BLaER1 (cell line): Measurements from ENCODE around the gene LEP.

ENCODE experiments used
- H3K27ac ChIP-seq: shearing (Covaris generic); formaldehyde crosslinking; 2 replicates; pipeline ENCODE4 v1.8.1; 2022
- H3K27me3 ChIP-seq: shearing (Covaris generic); formaldehyde crosslinking; 2 replicates; pipeline ENCODE4 v1.8.1; 2022
- H3K36me3 ChIP-seq: shearing (Covaris generic); formaldehyde crosslinking; 2 replicates; pipeline ENCODE4 v1.8.1; 2022
- H3K4me1 ChIP-seq: shearing (Covaris generic); formaldehyde crosslinking; 2 replicates; pipeline ENCODE4 v1.8.1; 2022
- H3K4me2 ChIP-seq: shearing (Covaris generic); formaldehyde crosslinking; 2 replicates; pipeline ENCODE4 v1.8.1; 2022
- H3K4me3 ChIP-seq: shearing (Covaris generic); formaldehyde crosslinking; 2 replicates; pipeline ENCODE4 v1.8.1; 2022
- H3K9ac ChIP-seq: shearing (Covaris generic); formaldehyde crosslinking; 2 replicates; pipeline ENCODE4 v1.8.1; 2022
- H3K9me3 ChIP-seq: shearing (Covaris generic); formaldehyde crosslinking; 2 replicates; pipeline ENCODE4 v1.8.1; 2022
- H4K20me1 ChIP-seq: shearing (Covaris generic); formaldehyde crosslinking; 2 replicates; pipeline ENCODE4 v1.8.1; 2022
- Cebpa-rat ChIP-seq: shearing (Covaris generic); IDR thresholded peaks from 2 replicates; pipeline ENCODE4 v1.8.1; 2022

The LEP gene

GRCh38 chr7:128210036-128210347 lies 31.1 kb upstream of the LEP start:
- no peaks in the 10 kb centered on the region for H4K20me1 ChIP-seq
- no peak overlapping the region for H3K4me3 ChIP-seq
- H3K9me3 ChIP-seq, result no peaks in the 10 kb centered on the region
- TF ChIP-seq Cebpa-rat, result no peak
- no peak overlapping the region for H3K4me2 ChIP-seq
- no peak overlapping the region for H3K27ac ChIP-seq
- H3K36me3 ChIP-seq, result no peaks in the 10 kb centered on the region
- H3K4me1 ChIP-seq, result peaks cover 16% of the 10 kb centered on the region
- no peak overlapping the region for H3K9ac ChIP-seq
- H3K27me3 ChIP-seq, result no peaks in the 10 kb centered on the region; the same call in 1 of the 2 replicates

DNA sequence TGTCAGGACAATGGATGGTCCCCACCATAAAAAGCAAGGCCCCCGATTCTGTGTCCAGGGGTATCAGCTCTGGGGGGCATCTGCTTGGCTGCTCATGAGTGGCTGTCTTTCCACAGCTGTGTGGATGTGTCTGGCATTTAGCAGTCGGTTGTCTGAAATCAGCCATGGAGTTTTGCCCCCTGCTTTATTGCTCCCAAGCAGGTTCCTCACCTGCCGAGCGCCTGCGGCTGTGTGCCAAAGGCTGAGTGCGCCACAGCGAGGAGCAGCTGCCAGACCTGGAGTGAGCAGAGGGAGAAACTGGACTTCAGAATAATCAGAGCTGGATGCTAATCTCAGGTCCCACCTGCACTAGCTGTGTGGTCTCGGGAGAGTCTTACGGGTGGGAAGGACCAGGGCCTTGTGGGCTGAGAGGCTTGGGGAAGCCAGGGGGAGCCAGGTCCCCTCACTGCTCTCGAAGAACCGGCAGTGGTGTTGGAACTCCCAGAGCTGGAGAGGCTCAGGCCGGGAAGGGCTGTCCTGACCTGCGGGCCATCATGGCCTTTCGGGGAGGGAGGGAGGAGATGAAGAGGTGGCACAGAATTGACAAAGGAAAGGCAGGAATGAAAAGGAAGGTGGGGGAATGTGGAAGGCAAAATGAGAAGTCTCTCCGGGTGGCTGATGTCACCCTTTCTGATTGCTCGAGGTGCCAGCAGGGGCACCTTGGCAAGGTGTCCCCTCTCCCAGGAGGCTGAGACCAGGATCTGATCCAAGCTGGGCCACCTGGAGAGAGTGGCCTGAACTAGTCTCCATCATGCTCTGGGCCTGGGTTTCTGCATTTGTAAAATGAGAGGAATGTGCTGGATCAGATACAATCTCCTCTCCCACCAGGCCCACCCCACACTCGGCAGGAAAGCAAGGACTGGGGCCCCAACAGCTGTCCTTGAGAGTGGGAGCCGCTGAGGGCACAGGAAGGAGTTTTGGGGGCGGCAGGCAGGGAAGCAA lies 30.2 kb upstream of the LEP start:
- no peaks in the 10 kb centered on the region for H3K9me3 ChIP-seq
- no peak overlapping the region for H3K4me3 ChIP-seq
- no peaks in the 10 kb centered on the region; the same call in 1 of the 2 replicates for H3K27me3 ChIP-seq
- no peaks in the 10 kb centered on the region for H4K20me1 ChIP-seq
- no peak overlapping the region for H3K4me2 ChIP-seq
- no peak overlapping the region for H3K9ac ChIP-seq
- no peak for TF ChIP-seq Cebpa-rat
- H3K4me1 ChIP-seq, result peaks cover 16% of the 10 kb centered on the region
- H3K27ac ChIP-seq, result no peak overlapping the region
- no peaks in the 10 kb centered on the region for H3K36me3 ChIP-seq

DNA sequence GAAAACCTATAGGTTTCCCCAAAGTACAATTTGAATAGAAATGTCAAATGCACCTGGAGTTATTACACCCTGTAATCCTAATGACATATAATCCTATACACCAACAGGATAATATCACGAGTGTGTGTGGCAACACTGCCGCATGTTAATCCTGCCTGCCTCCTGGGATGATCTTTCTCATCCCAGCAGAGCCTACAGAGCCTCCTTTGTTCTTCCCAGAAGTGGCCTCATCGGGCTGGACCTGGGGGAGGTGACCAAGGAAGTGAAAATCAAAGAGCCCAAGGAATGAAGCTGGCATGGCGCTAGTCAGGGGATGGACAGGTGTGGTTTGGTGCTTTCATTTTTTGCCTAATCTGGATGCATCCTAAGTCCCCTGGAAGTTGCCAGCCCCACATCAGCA lies 29.5 kb upstream of the LEP start:
- no peaks in the 10 kb centered on the region for H3K36me3 ChIP-seq
- H3K4me2 ChIP-seq, result peak overlapping the region; percentile 11; the same call in 1 of the 2 replicates
- H3K9ac ChIP-seq, result no peak overlapping the region
- H3K4me1 ChIP-seq, result peaks cover 16% of the 10 kb centered on the region
- no peak overlapping the region for H3K27ac ChIP-seq
- H4K20me1 ChIP-seq, result no peaks in the 10 kb centered on the region
- TF ChIP-seq Cebpa-rat, result no peak
- no peaks in the 10 kb centered on the region; the same call in 1 of the 2 replicates for H3K27me3 ChIP-seq
- no peak overlapping the region for H3K4me3 ChIP-seq
- no peaks in the 10 kb centered on the region for H3K9me3 ChIP-seq

- H3K27ac ChIP-seq, result no peak overlapping the region
- no peaks in the 10 kb centered on the region for H3K9me3 ChIP-seq
- H4K20me1 ChIP-seq, result no peaks in the 10 kb centered on the region
- H3K4me3 ChIP-seq, result no peak overlapping the region
- no peak for TF ChIP-seq Cebpa-rat
- peaks cover 15% of the 10 kb centered on the region for H3K4me1 ChIP-seq
- no peaks in the 10 kb centered on the region for H3K36me3 ChIP-seq
- H3K27me3 ChIP-seq, result no peaks in the 10 kb centered on the region
- H3K9ac ChIP-seq, result no peak overlapping the region
- no peak overlapping the region for H3K4me2 ChIP-seq
Measured at GRCh38 chr7:128214463-128214862, 26.6 kb upstream of the LEP start.

DNA sequence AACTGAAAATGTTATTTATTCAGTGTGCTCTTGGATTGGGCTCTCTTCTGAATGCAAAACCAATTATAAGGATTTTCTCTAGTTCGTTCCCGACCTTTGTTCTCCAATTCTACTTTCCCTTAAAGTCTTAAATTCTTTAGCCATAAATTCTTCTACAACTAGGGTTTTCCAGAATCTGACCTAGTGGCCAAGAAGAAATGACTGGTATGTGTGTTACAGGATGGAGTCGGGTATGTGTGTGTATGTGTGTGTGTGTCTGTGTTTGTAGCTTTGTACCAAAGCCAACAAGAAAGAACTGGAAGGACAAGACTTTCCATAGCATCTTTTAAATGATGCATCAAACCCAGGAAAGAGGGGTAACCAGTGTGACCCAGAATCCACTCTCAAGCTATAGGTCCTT lies 25.8 kb upstream of the LEP start:
- Histone ChIP-seq H3K27ac (no peak overlapping the region), H3K36me3 (no peaks in the 10 kb centered on the region), H3K4me2 (no peak overlapping the region), H3K4me1 (peaks cover 15% of the 10 kb centered on the region), H3K27me3 (no peaks in the 10 kb centered on the region), H3K9me3 (no peaks in the 10 kb centered on the region), H3K9ac (no peak overlapping the region), H4K20me1 (no peaks in the 10 kb centered on the region), H3K4me3 (no peak overlapping the region)
- no peak for TF ChIP-seq Cebpa-rat

DNA sequence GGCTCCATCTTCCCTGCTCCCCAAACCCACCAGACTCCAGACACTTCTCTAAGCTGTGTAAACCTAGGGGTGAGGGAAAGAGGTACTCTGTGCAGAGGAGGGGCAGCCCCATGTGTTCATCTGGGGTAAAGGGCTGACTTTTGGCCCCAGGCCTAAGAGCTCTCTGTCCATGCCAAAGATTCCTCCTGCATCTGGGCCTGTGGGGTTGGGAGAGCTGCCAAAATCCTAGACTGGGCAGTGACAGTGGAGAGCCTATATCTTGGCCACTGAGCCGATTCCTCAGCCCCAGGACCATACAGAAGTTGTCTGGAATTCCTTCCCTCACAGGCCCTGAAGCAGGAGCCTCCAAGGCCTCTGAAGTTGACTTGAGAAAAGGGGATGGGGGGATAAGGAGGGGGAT lies 25.3 kb upstream of the LEP start:
- Histone ChIP-seq H3K9me3 (no peaks in the 10 kb centered on the region), H4K20me1 (no peaks in the 10 kb centered on the region), H3K4me3 (no peak overlapping the region), H3K9ac (no peak overlapping the region), H3K4me1 (peaks cover 15% of the 10 kb centered on the region), H3K27ac (no peak overlapping the region), H3K4me2 (no peak overlapping the region), H3K27me3 (no peaks in the 10 kb centered on the region), H3K36me3 (no peaks in the 10 kb centered on the region)
- TF ChIP-seq Cebpa-rat, result no peak

DNA sequence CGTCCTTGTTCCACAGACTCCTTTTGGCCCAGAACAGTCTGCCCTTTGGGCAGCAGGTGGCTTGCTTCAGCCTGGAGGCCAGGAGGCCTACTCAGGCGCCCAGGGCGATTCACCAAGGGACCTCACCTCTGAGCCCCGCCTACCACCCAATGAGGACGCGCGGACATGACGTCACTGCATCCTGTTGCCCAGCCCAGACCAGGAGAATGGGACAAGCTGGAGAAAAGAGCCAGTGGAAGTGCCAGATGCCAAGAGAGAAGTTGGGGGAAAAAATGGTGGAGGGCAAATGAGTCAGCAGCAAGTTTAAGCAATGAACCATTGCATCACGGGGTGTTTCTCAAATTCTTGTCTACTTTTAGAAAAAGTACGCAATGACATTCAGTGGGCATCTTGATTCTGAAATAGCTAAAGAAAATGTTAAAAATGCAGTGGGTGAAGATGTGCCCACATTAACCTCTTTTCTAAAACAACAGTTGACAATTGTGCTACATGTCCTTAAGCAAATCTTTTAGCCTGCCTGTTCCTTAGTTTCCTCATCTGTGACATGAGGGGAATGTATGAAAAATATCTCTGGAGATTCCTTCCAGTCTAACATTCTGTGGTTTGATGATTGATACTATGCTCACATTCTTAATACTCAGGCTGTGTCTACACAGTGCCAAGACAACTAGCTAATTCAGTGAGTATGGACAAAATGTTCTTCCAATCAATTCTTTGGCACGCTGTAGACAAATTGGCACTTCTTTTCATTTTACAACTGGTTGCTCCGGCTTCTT lies 23.9 kb upstream of the LEP start:
- H3K27ac ChIP-seq, result no peak overlapping the region
- no peaks in the 10 kb centered on the region for H3K27me3 ChIP-seq

GRCh38 chr7:128217967-128218652 lies 23.0 kb upstream of the LEP start:
- no peak overlapping the region for H3K4me3 ChIP-seq
- no peaks in the 10 kb centered on the region for H3K27me3 ChIP-seq
- H3K9ac ChIP-seq, result no peak overlapping the region
- H3K9me3 ChIP-seq, result no peaks in the 10 kb centered on the region
- no peaks in the 10 kb centered on the region for H3K36me3 ChIP-seq
- no peaks in the 10 kb centered on the region for H4K20me1 ChIP-seq
- TF ChIP-seq Cebpa-rat, result no peak
- peak overlapping the region; percentile 1; the same call in 1 of the 2 replicates for H3K4me2 ChIP-seq
- H3K4me1 ChIP-seq, result peaks cover 7% of the 10 kb centered on the region; the same call in 1 of the 2 replicates
- H3K27ac ChIP-seq, result no peak overlapping the region

More for the DNA sequence above, 23.9 kb upstream of the LEP start:
- no peak overlapping the region for H3K4me2 ChIP-seq
- no peak for TF ChIP-seq Cebpa-rat
- no peak overlapping the region for H3K4me3 ChIP-seq
- no peaks in the 10 kb centered on the region for H4K20me1 ChIP-seq
- no peaks in the 10 kb centered on the region for H3K9me3 ChIP-seq
- H3K9ac ChIP-seq, result no peak overlapping the region
- H3K4me1 ChIP-seq, result peaks cover 9% of the 10 kb centered on the region
- no peaks in the 10 kb centered on the region for H3K36me3 ChIP-seq

DNA sequence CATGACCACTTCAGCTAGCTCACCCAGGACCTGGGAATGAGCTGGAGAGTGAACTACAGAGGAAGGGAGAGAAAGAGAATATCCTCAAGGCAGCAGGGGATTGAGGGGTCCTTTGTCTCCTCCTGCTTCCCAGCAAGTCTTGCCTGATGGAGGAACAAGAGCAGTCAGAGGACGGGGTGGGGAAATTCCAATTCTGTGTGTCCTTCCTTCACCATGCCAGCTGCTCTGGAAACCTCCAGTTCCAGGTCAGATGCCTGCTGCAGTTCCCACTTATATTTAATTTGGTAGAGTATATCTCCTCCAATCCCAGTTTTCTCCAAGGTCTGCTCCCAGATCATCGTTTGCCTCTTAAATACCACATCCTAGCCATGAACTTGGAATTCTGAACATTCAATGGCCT lies 21.4 kb upstream of the LEP start:
- no peaks in the 10 kb centered on the region for H3K27me3 ChIP-seq
- no peak for TF ChIP-seq Cebpa-rat
- H3K27ac ChIP-seq, result no peak overlapping the region
- H3K4me1 ChIP-seq, result peaks cover 7% of the 10 kb centered on the region; the same call in 1 of the 2 replicates
- H3K4me3 ChIP-seq, result no peak overlapping the region
- H3K4me2 ChIP-seq, result no peak overlapping the region
- H3K36me3 ChIP-seq, result no peaks in the 10 kb centered on the region
- H4K20me1 ChIP-seq, result no peaks in the 10 kb centered on the region
- no peak overlapping the region for H3K9ac ChIP-seq
- no peaks in the 10 kb centered on the region for H3K9me3 ChIP-seq
